Trophoblast cell (in vitro differentiated cells and primary cell): ENCODE results near the gene SLC35B2. TPM values are rescaled to one million over a fixed set of nuclear protein-coding genes. Genes with fewer than 3 reads are reported as not detected.

ENCODE experiments used
- DNase-seq, 2 donors: peaks; one replicate each; pipeline ENCODE4 v3.0.0-alpha.2; 2016
- H2AFZ ChIP-seq: 2 replicates; pipeline ENCODE4 v1.6.1; 2013; ENCODE audit warnings: low read length, moderate library complexity, mild to moderate bottlenecking; ENCODE audit not compliant: insufficient read depth, poor library complexity
- H2AK5ac ChIP-seq: 2 replicates; pipeline ENCODE4 v1.6.1; 2013; ENCODE audit warnings: mild to moderate bottlenecking, low read length
- H2BK120ac ChIP-seq: 2 replicates; pipeline ENCODE4 v1.6.1; 2013; ENCODE audit warnings: low read length, mild to moderate bottlenecking, moderate library complexity; ENCODE audit not compliant: insufficient read depth, poor library complexity
- H2BK12ac ChIP-seq: 2 replicates; pipeline ENCODE4 v1.6.1; 2013; ENCODE audit warnings: mild to moderate bottlenecking, low read length, moderate library complexity
- H2BK5ac ChIP-seq: 2 replicates; pipeline ENCODE4 v1.6.1; 2013; ENCODE audit warnings: low read length, low read depth, moderate library complexity, mild to moderate bottlenecking; ENCODE audit not compliant: poor library complexity
- H3K14ac ChIP-seq: 2 replicates; pipeline ENCODE4 v1.6.1; 2013; ENCODE audit warnings: mild to moderate bottlenecking, low read length
- H3K18ac ChIP-seq: 2 replicates; pipeline ENCODE4 v1.6.1; 2013; ENCODE audit warnings: mild to moderate bottlenecking, low read length
- H3K23ac ChIP-seq: 2 replicates; pipeline ENCODE4 v1.6.1; 2013; ENCODE audit warnings: low read length
- H3K27ac ChIP-seq: 2 replicates; pipeline ENCODE4 v1.5.1; 2013; ENCODE audit warnings: low read depth, mild to moderate bottlenecking, inconsistent platforms, low read length, moderate library complexity
- H3K27me3 ChIP-seq: 2 replicates; pipeline ENCODE4 v1.6.1; 2013; ENCODE audit warnings: inconsistent platforms, mild to moderate bottlenecking, low read length, moderate library complexity; ENCODE audit not compliant: insufficient read depth
- H3K36me3 ChIP-seq, 2 experiments: 1 replicate in 1 of 2; 2 replicates in 1 of 2; pipeline ENCODE4 v1.6.1; 2013; ENCODE audit warnings: low read length in 2 of 2, mild to moderate bottlenecking in 2 of 2, moderate library complexity in 1 of 2; ENCODE audit not compliant: insufficient read depth in 2 of 2, control insufficient read depth in 1 of 2
- H3K4ac ChIP-seq: 2 replicates; pipeline ENCODE4 v1.6.1; 2013; ENCODE audit warnings: low read depth, mild to moderate bottlenecking, low read length, moderate library complexity
- H3K4me1 ChIP-seq, 2 experiments: 1 replicate in 1 of 2; 2 replicates in 1 of 2; pipeline ENCODE4 v1.6.1; 2013; ENCODE audit warnings: low read length in 2 of 2, mild to moderate bottlenecking in 2 of 2, moderate library complexity in 1 of 2; ENCODE audit not compliant: insufficient read depth in 2 of 2, control insufficient read depth in 1 of 2
- H3K4me2 ChIP-seq: 2 replicates; pipeline ENCODE4 v1.6.1; 2013; ENCODE audit warnings: inconsistent platforms, mild to moderate bottlenecking, low read length, moderate library complexity
- H3K4me3 ChIP-seq: 2 replicates; pipeline ENCODE4 v1.5.1; 2013; ENCODE audit warnings: mild to moderate bottlenecking, low read depth, low read length, inconsistent platforms
- H3K79me1 ChIP-seq: one replicate; pipeline ENCODE4 v1.6.1; 2013; ENCODE audit warnings: low read length
- H3K79me2 ChIP-seq: 2 replicates; pipeline ENCODE4 v1.6.1; 2013; ENCODE audit warnings: low read length, mild to moderate bottlenecking; ENCODE audit not compliant: control insufficient read depth, insufficient read depth, poor library complexity
- H3K9ac ChIP-seq: 2 replicates; pipeline ENCODE4 v1.6.1; 2013; ENCODE audit warnings: mild to moderate bottlenecking, low read length
- H3K9me3 ChIP-seq: 2 replicates; pipeline ENCODE4 v1.6.1; 2013; ENCODE audit warnings: low read depth, mild to moderate bottlenecking, control low read depth, inconsistent platforms, low read length; ENCODE audit not compliant: insufficient read depth
- H4K12ac ChIP-seq: 2 replicates; pipeline ENCODE4 v1.6.1; 2013; ENCODE audit warnings: low read depth, mild to moderate bottlenecking, low read length, moderate library complexity
- H4K8ac ChIP-seq: 2 replicates; pipeline ENCODE4 v1.6.1; 2013; ENCODE audit warnings: low read depth, mild to moderate bottlenecking, low read length, moderate library complexity
- H4K91ac ChIP-seq: one replicate; pipeline ENCODE4 v1.6.1; 2013; ENCODE audit warnings: low read depth, mild to moderate bottlenecking, low read length, moderate library complexity
- WGBS: extraction: QIAGEN DNeasy Blood & Tissue Kit; methylation state at CpG from one replicate; pipeline ENCODE4 v1.1.7; 2013; ENCODE audit warnings: missing lambda C conversion rate; ENCODE audit not compliant: insufficient read length, insufficient coverage; ENCODE audit errors: extremely low coverage; 5-methylcytosine and 5-hydroxymethylcytosine counted together
- polyA plus RNA-seq: library from polyadenylated mRNA; stranded (reverse); fragments of 200-250 nt; gene quantifications from 2 replicates; pipeline ENCODE4 v1.2.3, GENCODE V29; 2013

The SLC35B2 gene, protein sequence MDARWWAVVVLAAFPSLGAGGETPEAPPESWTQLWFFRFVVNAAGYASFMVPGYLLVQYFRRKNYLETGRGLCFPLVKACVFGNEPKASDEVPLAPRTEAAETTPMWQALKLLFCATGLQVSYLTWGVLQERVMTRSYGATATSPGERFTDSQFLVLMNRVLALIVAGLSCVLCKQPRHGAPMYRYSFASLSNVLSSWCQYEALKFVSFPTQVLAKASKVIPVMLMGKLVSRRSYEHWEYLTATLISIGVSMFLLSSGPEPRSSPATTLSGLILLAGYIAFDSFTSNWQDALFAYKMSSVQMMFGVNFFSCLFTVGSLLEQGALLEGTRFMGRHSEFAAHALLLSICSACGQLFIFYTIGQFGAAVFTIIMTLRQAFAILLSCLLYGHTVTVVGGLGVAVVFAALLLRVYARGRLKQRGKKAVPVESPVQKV
- 48.9 and 52.5 TPM in 2 replicates for polyA plus RNA-seq

DNA sequence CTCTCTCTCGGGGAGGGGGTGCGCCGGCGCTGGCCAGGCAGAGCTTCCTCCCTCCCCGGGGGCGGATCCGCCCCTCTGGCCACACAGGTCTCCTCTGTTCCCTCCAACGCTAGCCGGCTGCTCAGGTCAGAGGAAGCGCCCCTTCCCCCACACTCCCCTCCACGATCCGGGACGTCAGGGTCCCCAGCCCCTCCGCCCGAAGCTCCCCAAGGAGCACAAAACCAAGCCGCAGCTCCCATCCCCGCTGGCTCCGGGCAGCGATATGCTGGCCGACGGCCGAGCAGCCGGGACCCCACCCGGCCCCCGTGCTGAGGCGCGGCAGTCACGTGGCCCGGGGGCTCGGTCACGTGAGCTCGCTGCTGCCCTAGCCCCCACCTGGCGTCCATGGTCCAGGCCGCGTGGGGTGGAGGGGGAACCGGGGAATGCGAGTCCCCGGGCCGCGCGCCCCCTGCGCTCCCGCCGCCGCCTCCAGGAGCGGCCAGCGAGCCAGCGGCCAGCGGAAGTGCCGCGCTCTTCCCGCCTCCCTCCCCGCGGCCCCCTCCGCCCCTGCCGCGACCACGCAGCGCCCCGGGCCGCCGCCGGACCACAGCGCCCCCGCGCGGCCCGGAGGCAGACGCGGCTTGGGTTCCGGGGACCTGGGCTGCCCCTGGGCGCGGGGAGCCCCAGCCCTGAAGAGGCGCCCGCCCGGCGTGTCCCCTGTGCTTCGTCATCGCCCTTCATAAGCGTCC, at the start of gene SLC35B2:
TSS of gene SLC35B2 (minus strand) at position 504 of the 728 bp plus-strand sequence. CDS start at position 386, 118 bp downstream.
- peak within 1 kb of the TSS; percentile 95 for H3K18ac ChIP-seq
- peak within 1 kb of the TSS; percentile 95 for H4K91ac ChIP-seq
- DNase-seq: peak; percentile 35 to 65
- H4K8ac ChIP-seq: peak within 1 kb of the TSS; percentile 75
- H3K4me3 ChIP-seq: peak within 1 kb of the TSS; percentile 93
- peaks cover 47 to 56% of the 10 kb centered on the region in 2 experiments for H3K36me3 ChIP-seq
- peak within 1 kb of the TSS; percentile 89 for H3K9ac ChIP-seq
- H3K27me3 ChIP-seq: no peaks in the 10 kb centered on the region
- peak within 1 kb of the TSS; percentile 84 for H3K27ac ChIP-seq
- peak within 1 kb of the TSS; percentile 20 for H2BK12ac ChIP-seq
- peaks cover 9% of the 10 kb centered on the region in 2 experiments for H3K4me1 ChIP-seq
- peak within 1 kb of the TSS; percentile 93 for H2AFZ ChIP-seq
- H2AK5ac ChIP-seq: peak within 1 kb of the TSS; percentile 84
- WGBS: no CpG with 5 or more reads among the region's 80 CpGs
- peak within 1 kb of the TSS; percentile 63 for H3K4ac ChIP-seq
- H3K14ac ChIP-seq: peak within 1 kb of the TSS; percentile 91
- H3K9me3 ChIP-seq: no peaks in the 10 kb centered on the region
- H3K79me1 ChIP-seq: peaks cover 9% of the 10 kb centered on the region
- H3K79me2 ChIP-seq: peaks cover 8% of the 10 kb centered on the region
- no peak within 1 kb of the TSS for H3K23ac ChIP-seq
- H2BK5ac ChIP-seq: peak within 1 kb of the TSS; percentile 83
- peak within 1 kb of the TSS; percentile 84 for H4K12ac ChIP-seq
- H2BK120ac ChIP-seq: peak within 1 kb of the TSS; percentile 72
- peak within 1 kb of the TSS; percentile 95 for H3K4me2 ChIP-seq

DNA sequence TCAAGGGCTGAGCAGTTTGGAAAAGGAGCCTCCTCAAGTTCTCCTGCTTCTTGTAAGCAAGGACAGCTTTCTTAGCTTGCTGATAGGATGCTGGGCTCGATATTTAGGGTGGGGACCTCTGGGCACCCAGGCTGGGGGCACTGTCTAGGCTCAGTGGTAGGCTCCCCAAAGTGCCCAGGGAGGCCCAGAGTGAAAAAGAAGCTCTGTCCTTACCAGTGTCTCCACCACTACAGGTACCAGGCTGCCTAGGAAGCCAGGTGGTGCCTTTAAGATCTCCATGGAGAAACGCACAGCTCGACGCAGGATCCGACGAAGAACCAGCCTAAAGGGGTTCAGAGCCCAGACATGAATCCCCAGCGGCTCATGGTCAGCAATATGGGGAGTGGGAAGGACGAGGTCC, 49.4 kb upstream of the SLC35B2 start:
- Histone ChIP-seq H3K4ac (no peak overlapping the region), H3K14ac (no peak overlapping the region), H3K79me2 (no peaks in the 10 kb centered on the region), H3K79me1 (no peaks in the 10 kb centered on the region), H2BK5ac (no peak overlapping the region), H3K27ac (no peak overlapping the region), H3K36me3 (peaks cover 85 to 89% of the 10 kb centered on the region in 2 experiments), H3K4me1 (no peaks in the 10 kb centered on the region), H4K91ac (no peak overlapping the region), H3K18ac (no peak overlapping the region), H4K8ac (no peak overlapping the region), H4K12ac (no peak overlapping the region), H3K4me2 (no peak overlapping the region), H2AFZ (no peak overlapping the region), H2BK120ac (no peak overlapping the region), H3K4me3 (no peak overlapping the region), H3K23ac (no peak overlapping the region), H3K27me3 (no peaks in the 10 kb centered on the region), H2AK5ac (no peak overlapping the region), H3K9ac (no peak overlapping the region), H3K9me3 (peaks cover 4% of the 10 kb centered on the region), H2BK12ac (no peak overlapping the region)
- DNase-seq: no peak
- WGBS: no CpG with 5 or more reads among the region's 8 CpGs

DNA sequence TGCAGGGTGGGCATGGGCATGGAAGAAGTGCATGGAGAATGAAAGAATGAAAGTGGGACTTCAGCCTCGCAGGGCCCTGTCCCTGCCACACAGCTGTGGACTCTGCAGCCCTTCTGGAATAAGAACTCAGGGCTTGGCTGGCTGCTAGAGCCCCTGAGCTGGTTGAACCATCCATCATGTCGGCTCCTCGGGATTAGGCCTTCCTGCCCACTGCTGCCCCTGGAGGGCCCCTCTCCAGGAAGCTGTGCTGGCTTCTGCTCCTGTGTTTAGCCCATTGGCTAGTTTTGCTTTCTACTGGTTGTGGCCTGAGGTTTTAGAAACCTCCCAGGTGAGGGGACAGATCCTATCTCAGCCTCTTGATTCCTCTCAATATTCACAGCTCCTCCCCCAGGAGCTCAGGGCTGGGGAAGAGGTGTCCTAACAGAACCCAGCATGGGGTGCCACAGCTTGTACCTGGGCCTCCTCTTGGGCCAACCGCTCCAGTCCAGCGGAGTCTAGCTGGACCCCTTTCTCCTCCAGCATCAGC, 47.9 kb upstream of the SLC35B2 start:
- no peak overlapping the region for H3K18ac ChIP-seq
- no peak overlapping the region for H4K8ac ChIP-seq
- H3K4me2 ChIP-seq: no peak overlapping the region
- H3K23ac ChIP-seq: no peak overlapping the region
- no peak overlapping the region for H3K4me3 ChIP-seq
- H3K36me3 ChIP-seq: peaks cover 89 to 91% of the 10 kb centered on the region in 2 experiments
- no CpG with 5 or more reads among the region's 5 CpGs for WGBS
- no peaks in the 10 kb centered on the region for H3K27me3 ChIP-seq
- no peak overlapping the region for H3K14ac ChIP-seq
- no peak overlapping the region for H3K4ac ChIP-seq
- no peak overlapping the region for H2BK5ac ChIP-seq
- H3K9ac ChIP-seq: no peak overlapping the region
- no peak overlapping the region for H4K91ac ChIP-seq
- DNase-seq: no peak
- no peak overlapping the region for H2BK12ac ChIP-seq
- no peak overlapping the region for H4K12ac ChIP-seq
- H3K79me1 ChIP-seq: no peaks in the 10 kb centered on the region
- no peak overlapping the region for H2AK5ac ChIP-seq
- H2AFZ ChIP-seq: no peak overlapping the region
- no peaks in the 10 kb centered on the region for H3K4me1 ChIP-seq
- H3K27ac ChIP-seq: no peak overlapping the region
- H2BK120ac ChIP-seq: no peak overlapping the region
- H3K9me3 ChIP-seq: peaks cover 2% of the 10 kb centered on the region
- no peaks in the 10 kb centered on the region for H3K79me2 ChIP-seq

DNA sequence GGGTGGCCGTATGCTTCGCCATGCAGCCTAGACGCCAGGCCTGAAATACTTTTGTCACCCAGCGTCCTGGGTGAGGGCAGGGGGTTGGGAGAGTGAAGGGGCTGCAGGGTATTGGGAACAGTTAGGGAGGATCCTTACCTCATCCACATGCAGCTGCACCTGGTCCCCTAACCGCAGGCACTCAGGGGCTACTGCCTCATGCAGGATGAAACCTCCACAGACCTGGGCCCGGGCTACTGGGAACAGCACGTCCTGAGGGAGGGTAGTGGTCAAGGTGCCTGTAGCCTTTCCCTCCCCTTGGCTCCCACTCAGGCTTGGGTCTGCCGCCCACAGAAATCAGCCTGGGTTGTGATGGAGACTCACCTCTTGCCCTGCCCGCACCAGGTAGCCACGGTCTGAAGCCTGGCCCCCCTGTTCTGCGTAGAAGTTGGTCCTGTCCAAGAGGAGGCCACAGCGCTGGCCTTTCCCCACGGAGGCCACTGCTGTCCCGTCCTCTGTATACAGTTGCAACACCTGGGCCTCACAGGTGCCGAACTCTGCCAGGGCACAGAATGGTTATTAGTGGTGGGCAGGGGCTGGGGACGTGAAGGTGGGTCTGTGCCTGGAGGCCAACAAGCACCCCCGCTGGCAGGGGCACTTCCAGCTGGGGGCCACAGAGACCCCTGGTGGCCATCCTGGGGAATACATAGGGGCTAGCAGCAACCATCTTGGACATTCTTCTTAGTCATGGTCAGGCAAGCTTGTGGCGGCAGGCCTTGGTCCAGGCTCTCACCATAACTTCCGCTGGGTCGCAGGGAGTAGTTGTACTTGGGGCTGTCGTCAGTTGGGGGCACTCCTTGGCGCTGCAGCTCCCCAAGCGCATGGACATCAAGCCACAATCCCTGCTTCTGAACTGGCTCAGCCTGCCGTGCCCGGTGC, 47.2 kb upstream of the SLC35B2 start:
- no peak overlapping the region for H4K91ac ChIP-seq
- no peak overlapping the region for H3K23ac ChIP-seq
- H2BK120ac ChIP-seq: no peak overlapping the region
- H3K4me3 ChIP-seq: no peak overlapping the region
- no peaks in the 10 kb centered on the region for H3K27me3 ChIP-seq
- H4K12ac ChIP-seq: no peak overlapping the region
- H3K36me3 ChIP-seq: peaks cover 86 to 89% of the 10 kb centered on the region in 2 experiments
- WGBS: no CpG with 5 or more reads among the region's 25 CpGs
- peak in 1 of 2 donors; percentile 50 for DNase-seq
- H3K79me1 ChIP-seq: no peaks in the 10 kb centered on the region
- H3K4me2 ChIP-seq: no peak overlapping the region
- no peak overlapping the region for H2AFZ ChIP-seq
- H2AK5ac ChIP-seq: no peak overlapping the region
- no peak overlapping the region for H4K8ac ChIP-seq
- H3K9me3 ChIP-seq: peaks cover 2% of the 10 kb centered on the region
- H3K79me2 ChIP-seq: no peaks in the 10 kb centered on the region
- no peak overlapping the region for H3K4ac ChIP-seq
- H3K9ac ChIP-seq: no peak overlapping the region
- no peak overlapping the region for H3K14ac ChIP-seq
- no peaks in the 10 kb centered on the region for H3K4me1 ChIP-seq
- H3K18ac ChIP-seq: no peak overlapping the region
- H2BK5ac ChIP-seq: no peak overlapping the region
- no peak overlapping the region for H3K27ac ChIP-seq
- H2BK12ac ChIP-seq: no peak overlapping the region
